Neural cell (in vitro differentiated cells): ENCODE results near the gene TMC2. TPM values are rescaled to one million over a fixed set of nuclear protein-coding genes. Genes with fewer than 3 reads are reported as not detected.

ENCODE experiments used
- H2AFZ ChIP-seq: fragments of 200-600, 300-800 bp; sonication (generic), shearing (Covaris generic); 2 replicates; pipeline ENCODE4 v1.6.0; 2014; ENCODE audit warnings: low read depth, mild to moderate bottlenecking, antibody characterized with exemption, low read length, moderate library complexity
- H3F3A ChIP-seq: fragments of 200-600 bp; shearing (Covaris generic); 2 replicates; pipeline ENCODE4 v1.6.1; 2016; ENCODE audit warnings: mild to moderate bottlenecking, moderate library complexity, mixed read lengths, antibody characterized with exemption, low read length; ENCODE audit not compliant: insufficient read depth, poor library complexity, severe bottlenecking
- H3K27ac ChIP-seq: fragments of 200-600, 300-800 bp; sonication (generic), shearing (Covaris generic); 2 replicates; pipeline ENCODE4 v1.5.1; 2014; ENCODE audit warnings: mild to moderate bottlenecking, low read length, moderate library complexity
- H3K27me3 ChIP-seq: fragments of 300-800, 200-600 bp; sonication (generic), shearing (Covaris generic); 2 replicates; pipeline ENCODE4 v1.6.0; 2014; ENCODE audit warnings: mild to moderate bottlenecking, low read depth, low read length, moderate library complexity; ENCODE audit not compliant: insufficient read depth
- H3K36me3 ChIP-seq: fragments of 300-800, 200-600 bp; sonication (generic), shearing (Covaris generic); 2 replicates; pipeline ENCODE4 v1.5.1; 2014; ENCODE audit warnings: mild to moderate bottlenecking, antibody characterized with exemption, low read length, moderate library complexity; ENCODE audit not compliant: insufficient read depth
- H3K4me2 ChIP-seq: fragments of 300-800, 200-600 bp; sonication (generic), shearing (Covaris generic); 2 replicates; pipeline ENCODE4 v1.6.0; 2014; ENCODE audit warnings: mild to moderate bottlenecking, low read length
- H3K4me3 ChIP-seq: fragments of 300-800, 200-600 bp; sonication (generic), shearing (Covaris generic); 2 replicates; pipeline ENCODE4 v1.5.1; 2014; ENCODE audit warnings: mild to moderate bottlenecking, low read length, moderate library complexity
- H3K79me2 ChIP-seq: fragments of 200-600 bp; shearing (Covaris generic); replicated peaks from 2 replicates; pipeline ENCODE4 v1.6.0; 2014; ENCODE audit warnings: mild to moderate bottlenecking, low read length, moderate library complexity; ENCODE audit not compliant: insufficient read depth
- H3K9ac ChIP-seq: fragments of 300-800, 200-600 bp; sonication (generic), shearing (Covaris generic); 2 replicates; pipeline ENCODE4 v1.6.1; 2016; ENCODE audit warnings: mild to moderate bottlenecking, low read length, mixed read lengths
- H3K9me2 ChIP-seq: fragments of 200-600 bp; shearing (Covaris generic); 2 replicates; pipeline ENCODE4 v1.6.1; 2016; ENCODE audit warnings: mild to moderate bottlenecking, low read length, mixed read lengths; ENCODE audit not compliant: insufficient read depth
- H3K9me3 ChIP-seq: fragments of 200-600, 300-800 bp; sonication (generic), shearing (Covaris generic); 2 replicates; pipeline ENCODE4 v1.6.1; 2016; ENCODE audit warnings: mild to moderate bottlenecking, mixed run types, low read length, moderate library complexity, mixed read lengths
- H4K20me1 ChIP-seq: fragments of 200-600 bp; shearing (Covaris generic); 2 replicates; pipeline ENCODE4 v1.6.1; 2016; ENCODE audit warnings: mild to moderate bottlenecking, mixed run types; ENCODE audit not compliant: insufficient read depth
- EP300 ChIP-seq: fragments of 450-650 bp; conservative IDR thresholded peaks from 2 replicates; pipeline ENCODE4 v1.6.1; 2014; ENCODE audit warnings: antibody characterized with exemption, mild to moderate bottlenecking, moderate library complexity; ENCODE audit not compliant: poor library complexity, severe bottlenecking
- EZH2 ChIP-seq: fragments of 200-600, 300-800 bp; shearing (Covaris generic), sonication (generic); IDR thresholded peaks from 2 replicates; pipeline ENCODE4 v1.6.1; 2014; ENCODE audit warnings: antibody characterized with exemption, low read length, borderline replicate concordance, mild to moderate bottlenecking; ENCODE audit not compliant: insufficient read depth, poor library complexity, severe bottlenecking
- MXI1 ChIP-seq: fragments of 450-650 bp; conservative IDR thresholded peaks from 2 replicates; pipeline ENCODE4 v1.6.1; 2014; ENCODE audit warnings: antibody characterized with exemption, mild to moderate bottlenecking; ENCODE audit not compliant: poor library complexity, severe bottlenecking
- POLR2AphosphoS5 ChIP-seq: IDR thresholded peaks from 2 replicates; pipeline ENCODE4 v1.6.1; 2012
- RAD21 ChIP-seq: fragments of 450-650 bp; conservative IDR thresholded peaks from 2 replicates; pipeline ENCODE4 v1.6.1; 2014; ENCODE audit warnings: antibody characterized with exemption, mild to moderate bottlenecking, moderate library complexity
- REST ChIP-seq: IDR thresholded peaks from 2 replicates; pipeline ENCODE4 v1.6.1; 2012; ENCODE audit warnings: borderline replicate concordance
- SMC3 ChIP-seq: fragments of 450-650 bp; conservative IDR thresholded peaks from 2 replicates; pipeline ENCODE4 v1.6.1; 2014; ENCODE audit warnings: antibody characterized with exemption, mild to moderate bottlenecking, moderate library complexity; ENCODE audit not compliant: poor library complexity
- TAF1 ChIP-seq: IDR thresholded peaks from 2 replicates; pipeline ENCODE4 v1.6.1; 2012; ENCODE audit warnings: low read depth
- polyA plus RNA-seq: library from polyadenylated mRNA; depleted of rRNA; stranded (reverse); fragments of >200 nt; gene quantifications from 2 replicates; pipeline ENCODE4 v1.2.3, GENCODE V29; 2014
- TF ChIP-seq, protein P1 (sequence below): fragments of 450-650 bp; IDR thresholded peaks from 2 replicates; pipeline ENCODE4 v1.5.1; 2014; ENCODE audit warnings: antibody characterized with exemption, mild to moderate bottlenecking, moderate library complexity; ENCODE audit not compliant: poor library complexity, severe bottlenecking

The TMC2 gene
- polyA plus RNA-seq, 1 donor from 2014 or later, result 0.11 TPM

DNA sequence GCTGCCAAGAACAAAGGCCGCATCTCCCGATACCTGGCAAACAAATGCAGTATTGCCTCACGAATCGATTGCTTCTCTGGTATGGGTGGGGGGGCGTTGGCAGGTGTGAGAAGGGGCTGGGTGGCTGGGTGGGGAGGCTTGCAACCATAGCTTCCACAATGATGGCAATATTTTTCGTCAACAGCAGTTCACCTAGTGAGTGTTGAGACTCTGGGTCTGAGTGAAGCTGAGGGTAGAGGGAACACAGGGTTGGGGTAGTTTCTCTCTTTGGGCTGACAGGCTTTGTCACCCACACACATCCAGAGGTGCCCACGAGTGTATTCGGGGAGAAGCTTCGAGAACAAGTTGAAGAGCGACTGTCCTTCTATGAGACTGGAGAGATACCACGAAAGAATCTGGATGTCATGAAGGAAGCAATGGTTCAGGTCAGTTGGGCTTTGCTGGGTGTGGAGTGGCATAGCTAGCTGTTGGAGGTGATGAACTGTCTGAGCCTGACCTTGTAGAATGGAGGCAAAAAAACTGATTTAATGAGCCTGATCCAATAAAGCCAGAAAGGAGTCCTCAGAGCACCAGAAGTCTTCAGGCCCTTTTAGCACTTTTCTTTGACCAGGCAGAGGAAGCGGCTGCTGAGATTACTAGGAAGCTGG, 120.2 kb downstream of the TMC2 start:
- no peak overlapping the region for H3K27ac ChIP-seq
- no peaks in the 10 kb centered on the region for H3K9me3 ChIP-seq
- H2AFZ ChIP-seq, result no peak overlapping the region
- H3K4me2 ChIP-seq, result no peak overlapping the region
- peaks cover 5% of the 10 kb centered on the region for H4K20me1 ChIP-seq
- no peaks in the 10 kb centered on the region for H3F3A ChIP-seq
- H3K36me3 ChIP-seq, result peaks cover 6% of the 10 kb centered on the region
- H3K4me3 ChIP-seq, result no peak overlapping the region
- no peaks in the 10 kb centered on the region for H3K9me2 ChIP-seq
- TF ChIP-seq, protein P1, sequence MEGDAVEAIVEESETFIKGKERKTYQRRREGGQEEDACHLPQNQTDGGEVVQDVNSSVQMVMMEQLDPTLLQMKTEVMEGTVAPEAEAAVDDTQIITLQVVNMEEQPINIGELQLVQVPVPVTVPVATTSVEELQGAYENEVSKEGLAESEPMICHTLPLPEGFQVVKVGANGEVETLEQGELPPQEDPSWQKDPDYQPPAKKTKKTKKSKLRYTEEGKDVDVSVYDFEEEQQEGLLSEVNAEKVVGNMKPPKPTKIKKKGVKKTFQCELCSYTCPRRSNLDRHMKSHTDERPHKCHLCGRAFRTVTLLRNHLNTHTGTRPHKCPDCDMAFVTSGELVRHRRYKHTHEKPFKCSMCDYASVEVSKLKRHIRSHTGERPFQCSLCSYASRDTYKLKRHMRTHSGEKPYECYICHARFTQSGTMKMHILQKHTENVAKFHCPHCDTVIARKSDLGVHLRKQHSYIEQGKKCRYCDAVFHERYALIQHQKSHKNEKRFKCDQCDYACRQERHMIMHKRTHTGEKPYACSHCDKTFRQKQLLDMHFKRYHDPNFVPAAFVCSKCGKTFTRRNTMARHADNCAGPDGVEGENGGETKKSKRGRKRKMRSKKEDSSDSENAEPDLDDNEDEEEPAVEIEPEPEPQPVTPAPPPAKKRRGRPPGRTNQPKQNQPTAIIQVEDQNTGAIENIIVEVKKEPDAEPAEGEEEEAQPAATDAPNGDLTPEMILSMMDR, result no peak
- TF ChIP-seq MXI1, result no peak
- TF ChIP-seq REST, result no peak
- TF ChIP-seq RAD21, result no peak
- no peak for TF ChIP-seq SMC3
- TF ChIP-seq EZH2, result no peak
- TF ChIP-seq EP300, result no peak
- TF ChIP-seq POLR2AphosphoS5, result no peak
- no peak for TF ChIP-seq TAF1
- peaks cover 18% of the 10 kb centered on the region for H3K79me2 ChIP-seq
- no peak overlapping the region for H3K9ac ChIP-seq
- no peaks in the 10 kb centered on the region for H3K27me3 ChIP-seq

GRCh38 chr20:2657241-2657640, 120.9 kb downstream of the TMC2 start:
- no peak overlapping the region for H3K27ac ChIP-seq
- H3K79me2 ChIP-seq, result peaks cover 18% of the 10 kb centered on the region
- H3K9me2 ChIP-seq, result no peaks in the 10 kb centered on the region
- H2AFZ ChIP-seq, result no peak overlapping the region
- TF ChIP-seq EP300, result no peak
- no peak for TF ChIP-seq POLR2AphosphoS5
- TF ChIP-seq EZH2, result no peak
- TF ChIP-seq TAF1, result no peak
- TF ChIP-seq MXI1, result no peak
- no peak for TF ChIP-seq SMC3
- TF ChIP-seq, protein P1, result no peak
- no peak for TF ChIP-seq RAD21
- no peak for TF ChIP-seq REST
- H4K20me1 ChIP-seq, result peaks cover 5% of the 10 kb centered on the region
- no peak overlapping the region for H3K4me2 ChIP-seq
- no peaks in the 10 kb centered on the region for H3F3A ChIP-seq
- no peak overlapping the region for H3K4me3 ChIP-seq
- H3K9ac ChIP-seq, result no peak overlapping the region
- peaks cover 6% of the 10 kb centered on the region for H3K36me3 ChIP-seq
- H3K9me3 ChIP-seq, result no peaks in the 10 kb centered on the region
- H3K27me3 ChIP-seq, result no peaks in the 10 kb centered on the region
